ENCODE measurements around the gene DCAF12. TPM values are rescaled to one million over a fixed set of nuclear protein-coding genes. Genes with fewer than 3 reads are reported as not detected.

DCAF12 gene
- total and polyA plus RNA-seq, 8 donors, result 30.4 to 70.9 (median 65.0) TPM

- Histone ChIP-seq H3K27ac (no peak overlapping the region), H3K27me3 (no peaks in the 10 kb centered on the region), H3K4me1 (peaks cover 0 to 4% of the 10 kb centered on the region in 2 donors), H3K9me3 (no peaks in the 10 kb centered on the region), H3K4me3 (no peak overlapping the region), H3K36me3 (no peaks in the 10 kb centered on the region)
- DNase-seq, result no peak
- TF ChIP-seq CTCF (IDR thresholded peaks at IDR 0.05), result no peak
- ATAC-seq, result no peak
- intact Hi-C loops (cut with DNase I), result no loop called here
Measured at GRCh38 chr9:34036625-34037024, 89.9 kb downstream of the DCAF12 start.

Other genes starting within 250 kb of the DCAF12 start
- 10 to 100 TPM; 28.2 to 40.3 TPM for gene UBAP2, start 77.8 kb downstream of the DCAF12 start, total RNA-seq
- 10 to 100 TPM; 33.7 to 38.1 (median 36.3) TPM for gene UBAP2, start 77.8 kb downstream of the DCAF12 start, polyA plus RNA-seq (ENCODE audit: insufficient read length in 6 of 6)
- gene UBAP1, start 52.3 kb upstream of the DCAF12 start, total RNA-seq, result 10 to 100 TPM; 53.8 to 54.1 TPM
- gene UBAP1, start 52.3 kb upstream of the DCAF12 start, polyA plus RNA-seq (ENCODE audit: insufficient read length in 6 of 6), result 10 to 100 TPM; 40.5 to 51.8 (median 47.0) TPM
- 1 to 10 TPM; 2.4 TPM for gene KIF24, start 202.6 kb upstream of the DCAF12 start, total RNA-seq
- gene KIF24, start 202.6 kb upstream of the DCAF12 start, polyA plus RNA-seq (ENCODE audit: insufficient read length in 6 of 6), result 1 to 10 TPM; 4.7 to 6.8 (median 5.2) TPM
- 10 to 100 TPM; 10.3 to 11.9 TPM for gene NUDT2, start 202.9 kb upstream of the DCAF12 start, total RNA-seq
- gene NUDT2, start 202.9 kb upstream of the DCAF12 start, polyA plus RNA-seq (ENCODE audit: insufficient read length in 6 of 6), result 10 to 100 TPM; 19.8 to 25.6 (median 23.5) TPM